GM10248 (cell line): ENCODE data around the gene NUP50.

Experiments
- CTCF ChIA-PET: fragments of 300-600 bp; sonication (Branson Sonifier 250); formaldehyde crosslinking; extraction: SDS; loops from one replicate; lab custom pipeline; 2021; ENCODE audit warnings: antibody characterized with exemption; lab: Yijun Ruan, JAX
- POLR2A ChIA-PET: fragments of 350-650 bp; sonication (Branson Sonifier 250); formaldehyde crosslinking; extraction: SDS; loops from one replicate; lab custom pipeline; 2020; ENCODE audit warnings: antibody characterized with exemption; lab: Yijun Ruan, JAX
- DNase-seq: peaks from one replicate; pipeline ENCODE4 v3.0.0; 2012; ENCODE audit errors: extremely low spot score
- CTCF ChIP-seq: IDR thresholded peaks from 2 replicates; pipeline ENCODE4 v1.5.1; 2012; ENCODE audit warnings: mild to moderate bottlenecking, low read depth; ENCODE audit errors: extremely low read depth, missing control alignments, control extremely low read depth

The NUP50 gene

DNA sequence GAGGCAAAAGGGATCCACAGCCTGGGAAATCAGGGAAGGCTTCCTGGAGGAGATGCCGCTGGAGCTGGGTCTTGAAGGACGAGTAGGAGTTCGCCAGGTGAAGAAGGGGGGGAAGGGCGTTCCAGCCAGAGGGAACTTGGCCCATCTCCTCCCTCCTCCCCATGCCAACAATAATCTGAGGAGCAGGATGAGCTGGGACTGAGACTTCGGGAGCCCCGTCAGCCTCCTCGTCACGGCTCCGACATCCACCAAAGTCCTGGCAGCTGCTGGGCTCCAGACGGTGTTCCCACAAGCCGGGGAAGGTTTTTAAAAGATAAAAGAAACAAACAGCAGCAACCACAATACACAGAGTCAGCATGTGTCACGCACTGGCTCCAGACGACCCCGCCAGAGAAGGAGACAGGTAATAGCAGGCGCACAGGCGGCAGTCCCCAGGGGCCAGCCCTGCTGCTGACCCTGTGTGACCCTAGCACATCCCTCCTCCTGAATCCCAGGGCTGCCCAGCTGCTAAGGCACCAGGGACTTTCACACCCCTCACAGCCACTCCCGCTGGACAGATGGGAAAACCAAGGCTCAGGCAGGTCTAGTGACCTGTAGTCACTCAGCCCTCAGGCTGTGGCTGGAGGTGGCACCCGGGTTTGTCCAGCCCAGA, 37.3 kb downstream of the NUP50 start:
- ChIA-PET POLR2A (no interaction called here), CTCF (no interaction called here)
- DNase-seq = no peak
- TF ChIP-seq CTCF = no peak

DNA sequence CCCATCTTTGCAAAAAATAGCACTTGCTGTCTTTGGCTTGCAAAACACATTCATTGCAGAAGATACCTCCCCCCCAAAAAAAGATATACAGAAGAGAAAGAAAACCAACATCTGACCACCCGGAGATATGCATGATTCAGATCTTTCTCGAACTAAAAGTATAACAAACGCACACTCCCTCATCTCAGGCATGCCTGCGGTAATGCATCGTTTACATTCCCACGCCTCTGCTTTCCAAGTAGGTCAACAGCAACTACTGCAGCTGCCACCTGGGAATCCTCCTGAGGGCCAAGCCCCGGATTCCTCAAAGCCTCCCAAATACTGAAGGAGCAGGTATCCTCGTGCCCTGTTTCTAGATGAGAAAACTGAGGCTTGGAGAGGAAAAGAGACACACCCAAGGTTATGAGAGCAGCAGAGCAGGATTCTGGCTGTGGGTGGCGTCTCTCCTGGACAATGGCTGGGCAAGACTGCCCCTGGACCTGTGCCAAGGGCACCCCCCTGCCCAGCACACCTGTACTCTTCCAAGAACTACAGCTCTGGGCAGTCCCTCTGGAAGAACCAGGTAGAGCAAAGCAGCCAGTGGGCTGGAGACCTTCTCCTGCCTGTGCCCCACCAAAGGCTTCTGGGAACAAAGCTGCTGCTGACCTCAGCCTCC, 38.1 kb downstream of the NUP50 start:
- no peak for DNase-seq
- no peak for TF ChIP-seq CTCF
- ChIA-PET POLR2A (no interaction called here), CTCF (no interaction called here)

DNA sequence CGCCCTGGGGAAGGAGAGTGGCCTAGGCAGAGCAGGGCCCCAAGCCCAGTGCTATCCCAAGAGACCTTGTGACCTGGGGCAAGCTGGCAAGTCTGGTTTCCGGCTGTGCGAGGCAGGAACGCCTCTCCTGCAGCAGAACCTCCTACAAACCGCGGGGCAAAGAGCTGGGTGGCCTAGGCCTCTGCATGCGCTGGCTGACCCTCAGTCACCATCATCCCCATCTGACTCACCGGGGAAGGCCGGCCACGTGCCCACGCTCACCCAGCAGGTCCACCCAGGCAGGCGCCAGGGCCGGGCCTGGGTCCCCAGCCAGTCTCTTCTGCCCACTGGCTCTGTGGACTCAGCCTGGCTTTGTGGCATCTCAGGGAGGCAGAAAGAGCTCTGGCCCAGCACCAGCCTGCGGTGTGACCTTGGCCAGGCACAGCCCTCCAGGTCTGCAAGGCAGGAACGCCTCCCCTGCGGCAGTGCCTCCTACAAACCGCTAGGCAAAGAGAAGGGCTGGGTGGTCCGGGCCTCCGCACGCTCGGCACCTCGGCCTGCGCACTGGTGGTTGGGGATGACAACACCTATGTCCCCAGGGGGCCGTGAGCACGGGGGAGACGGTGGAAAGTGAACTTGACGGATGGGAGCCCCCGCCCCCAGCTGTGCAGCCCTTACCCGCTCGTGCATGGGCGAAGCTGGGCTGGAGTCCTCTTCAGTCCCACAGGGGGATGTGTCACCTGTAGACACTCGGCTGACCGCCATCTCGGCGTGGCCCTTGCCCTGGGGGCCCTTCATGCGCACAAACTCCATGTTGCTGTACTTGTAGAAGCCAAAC, 38.8 kb downstream of the NUP50 start:
- no peak for TF ChIP-seq CTCF
- CTCF ChIA-PET = no interaction called here
- POLR2A ChIA-PET = no interaction called here
- DNase-seq = no peak

DNA sequence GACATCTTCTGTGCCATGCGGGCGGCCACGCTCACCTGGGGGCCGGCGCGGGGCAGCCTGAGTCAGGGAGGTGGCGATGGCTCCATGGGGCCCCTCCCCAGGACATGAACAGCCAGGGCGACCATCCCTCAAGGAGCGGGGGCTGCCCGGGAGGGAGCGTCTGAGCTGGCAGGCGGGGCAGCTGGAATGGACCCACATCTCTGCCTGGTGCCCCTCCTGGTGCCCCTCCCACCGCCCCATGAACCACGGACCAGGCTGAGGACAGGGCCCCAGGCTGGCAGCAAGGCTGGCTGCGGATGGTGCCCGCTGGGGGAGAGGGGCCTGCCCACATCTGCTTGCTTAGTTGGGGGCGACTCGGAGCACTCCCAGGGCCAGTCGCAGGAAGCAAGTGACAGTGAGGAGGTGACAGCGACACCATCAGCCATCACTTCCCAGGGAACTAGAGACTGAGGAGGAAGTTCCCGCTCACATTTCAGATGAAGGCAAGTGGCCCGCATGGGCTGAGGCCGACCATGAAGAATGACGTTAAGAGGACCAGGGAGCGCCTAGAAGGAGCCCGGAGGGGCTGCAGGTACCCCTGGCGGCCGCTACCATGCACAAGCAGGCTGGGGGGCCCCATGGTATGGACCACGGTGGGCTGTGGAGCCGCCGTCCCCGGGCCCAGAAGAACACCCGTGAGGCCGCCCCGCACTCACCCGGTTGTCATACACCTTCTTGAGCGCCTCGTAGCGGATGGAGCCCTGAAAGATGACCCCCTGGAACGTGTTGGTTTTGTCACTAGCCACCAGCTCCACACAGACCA, 39.6 kb downstream of the NUP50 start:
- CTCF ChIA-PET = interaction anchor here (2.7 kb wide), 1 partner anchor 15 kb away, joined by 6 read pairs; no protein-coding TSS in a partner anchor

GRCh38 chr22:45204241-45204640, 40.5 kb downstream of the NUP50 start:
- ChIA-PET POLR2A (no interaction called here), CTCF (interaction anchor here (1.4 to 2.7 kb wide), 2 partner anchors 14 to 102 kb away, joined by 3 to 6 read pairs; no protein-coding TSS in a partner anchor)
- no peak for DNase-seq
- no peak for TF ChIP-seq CTCF

More for the DNA sequence above, 39.6 kb downstream of the NUP50 start:
- no peak for DNase-seq
- no peak for TF ChIP-seq CTCF
- POLR2A ChIA-PET = no interaction called here

GRCh38 chr22:45204819-45205218, 41.1 kb downstream of the NUP50 start:
- ChIA-PET CTCF (interaction anchor here (1.4 to 2.7 kb wide), 3 partner anchors 13 to 103 kb away, joined by 3 to 6 read pairs (median 3); no protein-coding TSS in a partner anchor), POLR2A (no interaction called here)
- TF ChIP-seq CTCF = no peak
- DNase-seq = no peak
